ENCODE measurements around the gene HHATL.

The HHATL gene

GRCh38 chr3:42714171-42714852 lies 11.7 kb upstream of the HHATL start:
- DNase-seq (ENCODE audit: insufficient read length, low spot score) (no peak), FAIRE-seq (no peak)

- FAIRE-seq (no peak), DNase-seq (ENCODE audit: insufficient read length, low spot score) (no peak)
These were observed 11.1 kb upstream of the HHATL start for GRCh38 chr3:42713747-42714146.

GRCh38 chr3:42712688-42713372 lies 10.2 kb upstream of the HHATL start:
- no peak for DNase-seq (ENCODE audit: insufficient read length, low spot score)
- FAIRE-seq = no peak

- FAIRE-seq (no peak), DNase-seq (ENCODE audit: insufficient read length, low spot score) (no peak)
These were observed 9.7 kb upstream of the HHATL start for GRCh38 chr3:42712344-42712648.

GRCh38 chr3:42711491-42712343 lies 9.1 kb upstream of the HHATL start:
- no peak for FAIRE-seq
- no peak for DNase-seq (ENCODE audit: insufficient read length, low spot score)

GRCh38 chr3:42710323-42711021 lies 7.9 kb upstream of the HHATL start:
- FAIRE-seq = no peak
- DNase-seq (ENCODE audit: insufficient read length, low spot score) = no peak

GRCh38 chr3:42709621-42710020 lies 7.0 kb upstream of the HHATL start:
- DNase-seq (ENCODE audit: insufficient read length, low spot score) (no peak), FAIRE-seq (no peak)

GRCh38 chr3:42708611-42709151 lies 6.1 kb upstream of the HHATL start:
- FAIRE-seq = no peak
- DNase-seq (ENCODE audit: insufficient read length, low spot score) = no peak

GRCh38 chr3:42707620-42708355 lies 5.2 kb upstream of the HHATL start:
- FAIRE-seq (peak; percentile 4), DNase-seq (ENCODE audit: insufficient read length, low spot score) (no peak)

GRCh38 chr3:42706721-42707619 lies 4.4 kb upstream of the HHATL start:
- no peak for FAIRE-seq
- DNase-seq (ENCODE audit: insufficient read length, low spot score) = no peak

GRCh38 chr3:42705962-42706585 lies 3.5 kb upstream of the HHATL start:
- no peak for DNase-seq (ENCODE audit: insufficient read length, low spot score)
- FAIRE-seq = no peak

- DNase-seq (ENCODE audit: insufficient read length, low spot score) (no peak), FAIRE-seq (no peak)
These were observed 2.6 kb upstream of the HHATL start for GRCh38 chr3:42705058-42705767.

GRCh38 chr3:42704136-42704841 lies 1.7 kb upstream of the HHATL start:
- DNase-seq (ENCODE audit: insufficient read length, low spot score) = no peak
- FAIRE-seq = no peak

GRCh38 chr3:42703695-42704025 lies 1.1 kb upstream of the HHATL start:
- FAIRE-seq = no peak
- DNase-seq (ENCODE audit: insufficient read length, low spot score) = no peak

GRCh38 chr3:42702982-42703694 lies 540 bp upstream of the HHATL start:
- FAIRE-seq = no peak
- DNase-seq (ENCODE audit: insufficient read length, low spot score) = no peak

GRCh38 chr3:42701371-42702065 lies 1.1 kb downstream of the HHATL start:
- no peak for FAIRE-seq
- peak; percentile 62 for DNase-seq (ENCODE audit: insufficient read length, low spot score)

All from HTR-8/SVneo (cell line).